NCI-H1694 treated with DMSO at 0.1 percent for 48 hours (cell line): ENCODE measurements around the gene TEAD3.

Source experiments
- DNase-seq: peaks from one replicate; lab custom pipeline; 2025; lab: John Stamatoyannopoulos, UW

TEAD3 gene

GRCh38 chr6:35475573-35475972 lies 21.3 kb downstream of the TEAD3 start:
- no peak for DNase-seq

DNA sequence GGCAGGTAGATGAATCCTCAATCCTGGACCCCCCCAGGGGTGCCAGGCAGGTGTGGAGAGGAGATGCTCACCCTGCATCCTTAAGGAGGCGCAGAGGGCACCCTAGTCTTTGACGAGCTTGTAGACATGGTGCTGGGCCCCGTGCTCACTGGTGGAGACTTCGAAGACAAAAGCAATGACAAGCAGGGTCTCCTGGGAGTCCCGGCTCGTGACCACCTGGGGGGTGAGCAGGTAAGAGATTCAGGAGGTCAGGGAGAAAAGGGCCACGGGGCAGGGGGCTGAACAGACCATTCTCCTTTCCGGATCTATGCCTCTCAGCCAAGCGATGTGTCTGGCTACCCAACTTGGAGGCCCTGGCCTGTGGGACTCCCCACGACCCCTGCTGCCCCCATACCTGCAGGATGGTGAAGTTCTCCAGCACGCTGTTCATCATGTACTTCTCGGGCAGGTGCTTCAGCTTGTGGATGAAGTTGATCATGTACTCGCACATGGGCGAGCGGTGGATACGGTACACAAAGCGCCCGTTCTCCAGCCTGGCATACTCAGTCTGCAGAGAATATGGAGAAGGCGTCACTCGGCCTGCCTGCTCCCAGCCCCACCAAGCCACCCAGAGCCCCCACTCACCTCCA lies 21.8 kb downstream of the TEAD3 start:
- no peak for DNase-seq

- no peak for DNase-seq
Measured at GRCh38 chr6:35474131-35474941, 22.5 kb downstream of the TEAD3 start.

- DNase-seq = no peak
Measured at GRCh38 chr6:35473850-35474130, 23.1 kb downstream of the TEAD3 start.

DNA sequence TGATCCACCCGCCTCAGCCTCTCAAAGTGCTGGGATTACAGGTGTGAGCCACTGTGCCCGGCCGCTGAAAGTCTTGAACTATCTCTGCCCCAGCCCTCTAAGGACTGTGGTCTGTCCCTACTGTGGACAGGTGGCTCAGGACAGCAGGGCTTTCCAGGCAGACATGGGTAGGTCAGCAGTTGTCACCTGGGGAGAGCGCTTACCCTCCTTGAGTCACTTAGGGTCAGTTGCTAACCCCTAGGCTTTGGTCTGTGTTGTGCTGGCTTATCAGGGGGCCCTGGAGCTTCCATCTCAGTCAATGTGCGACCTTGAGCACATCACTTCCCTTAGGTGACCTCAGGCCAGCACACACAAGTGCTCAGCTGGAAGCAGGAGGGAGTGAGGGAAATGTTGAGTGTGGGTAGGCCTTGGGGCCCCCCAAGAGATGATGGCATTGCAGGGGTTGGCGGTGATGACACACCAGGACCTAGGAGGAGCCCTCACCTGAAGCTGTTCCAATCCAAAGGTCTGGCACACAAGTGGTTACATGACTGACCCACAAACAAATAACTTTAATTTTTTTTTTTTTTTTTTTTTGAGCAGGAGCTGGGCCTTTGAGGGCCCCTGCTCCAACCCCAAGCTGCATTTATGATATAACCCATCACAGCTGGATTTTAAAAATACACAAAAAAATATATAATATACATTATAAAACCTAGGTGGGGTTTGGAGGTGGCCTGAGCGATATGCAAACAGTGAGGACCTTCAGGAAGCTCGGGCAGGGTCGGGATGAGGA lies 23.6 kb downstream of the TEAD3 start:
- no peak for DNase-seq

GRCh38 chr6:35471836-35472345 lies 25.0 kb downstream of the TEAD3 start:
- no peak for DNase-seq

DNA sequence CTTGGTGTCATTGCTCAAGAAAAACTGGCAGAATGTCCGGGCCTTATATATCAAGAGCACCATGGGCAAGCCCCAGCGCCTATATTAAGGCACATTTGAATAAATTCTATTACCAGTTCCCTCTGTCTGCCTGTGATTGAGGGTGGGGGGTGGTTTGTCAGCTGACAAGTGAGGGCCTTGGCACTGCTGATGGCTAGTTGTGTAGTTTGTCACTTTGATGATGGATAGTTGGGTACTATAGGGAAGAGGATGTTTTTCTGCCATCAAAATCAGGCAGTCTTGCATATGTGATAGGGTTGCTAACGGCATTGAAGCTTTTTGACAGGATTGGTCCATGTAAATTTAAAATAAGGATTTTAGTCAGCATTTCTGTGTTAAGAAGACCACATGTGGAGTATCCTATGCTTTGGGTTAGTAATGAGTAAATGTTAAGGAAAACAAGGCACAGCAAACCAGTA lies 26.2 kb downstream of the TEAD3 start:
- DNase-seq = no peak

GRCh38 chr6:35469751-35470662 lies 26.9 kb downstream of the TEAD3 start:
- no peak for DNase-seq

DNA sequence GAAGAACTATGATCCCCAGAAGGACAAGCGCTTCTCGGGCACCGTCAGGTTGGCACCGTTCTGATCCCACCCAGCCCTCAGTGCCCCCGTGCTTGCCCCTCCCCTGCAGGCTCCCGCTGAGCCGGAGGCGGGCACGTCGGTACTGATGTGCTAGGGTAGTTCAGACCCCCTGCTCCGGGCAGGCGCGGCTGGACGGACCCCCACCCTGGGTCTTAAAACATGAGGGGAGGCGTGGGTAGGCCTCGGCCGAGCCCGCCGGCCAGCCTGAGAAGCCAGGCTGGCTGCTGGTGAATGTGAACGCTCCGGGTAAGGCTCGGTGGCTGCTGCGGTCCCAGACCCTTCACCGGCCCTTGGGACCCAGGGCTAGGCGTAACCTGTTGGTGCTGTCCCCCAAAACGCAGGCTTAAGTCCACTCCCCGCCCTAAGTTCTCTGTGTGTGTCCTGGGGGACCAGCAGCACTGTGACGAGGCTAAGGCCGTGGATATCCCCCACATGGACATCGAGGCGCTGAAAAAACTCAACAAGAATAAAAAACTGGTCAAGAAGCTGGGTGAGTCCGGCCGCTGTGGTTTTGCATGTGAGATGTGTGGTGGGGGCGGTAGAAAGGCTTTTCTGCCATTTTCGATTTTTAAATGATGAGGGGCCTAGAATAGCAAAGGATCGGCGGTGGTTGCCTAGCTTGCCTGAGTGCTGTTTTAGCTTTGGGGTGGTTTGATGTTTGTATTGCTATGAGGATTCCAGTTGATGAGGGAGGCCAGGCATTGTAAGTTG lies 27.7 kb downstream of the TEAD3 start:
- no peak for DNase-seq

GRCh38 chr6:35468181-35468979 lies 28.5 kb downstream of the TEAD3 start, which contains the start of gene RPL10A:
RPL10A (plus strand) TSS chr6:35468401; CDS start chr6:35468435, 34 bp downstream.
- peak; percentile 87 for DNase-seq

GRCh38 chr6:35465646-35466045 lies 31.2 kb downstream of the TEAD3 start:
- no peak for DNase-seq

- no peak for DNase-seq
Measured at GRCh38 chr6:35463292-35463691, 33.6 kb downstream of the TEAD3 start.

DNA sequence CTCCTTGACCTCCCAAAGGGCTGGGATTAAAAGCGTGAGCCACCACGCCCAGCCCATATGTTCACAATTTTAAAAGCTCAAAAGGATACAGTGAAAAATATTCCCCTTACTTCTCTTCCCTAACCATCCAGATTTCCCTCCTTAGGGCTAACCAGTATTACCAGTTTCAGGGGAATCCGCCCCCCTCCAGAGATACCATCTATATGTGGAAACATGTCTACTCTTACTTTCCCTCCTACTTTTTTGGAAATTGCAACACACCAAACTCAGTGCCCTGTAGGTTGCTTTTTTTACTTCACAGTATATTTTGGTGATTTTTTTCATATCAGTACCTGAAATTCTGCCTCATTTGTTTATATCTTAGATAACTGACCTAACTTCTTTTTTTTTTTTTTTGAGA lies 35.6 kb downstream of the TEAD3 start:
- no peak for DNase-seq

DNA sequence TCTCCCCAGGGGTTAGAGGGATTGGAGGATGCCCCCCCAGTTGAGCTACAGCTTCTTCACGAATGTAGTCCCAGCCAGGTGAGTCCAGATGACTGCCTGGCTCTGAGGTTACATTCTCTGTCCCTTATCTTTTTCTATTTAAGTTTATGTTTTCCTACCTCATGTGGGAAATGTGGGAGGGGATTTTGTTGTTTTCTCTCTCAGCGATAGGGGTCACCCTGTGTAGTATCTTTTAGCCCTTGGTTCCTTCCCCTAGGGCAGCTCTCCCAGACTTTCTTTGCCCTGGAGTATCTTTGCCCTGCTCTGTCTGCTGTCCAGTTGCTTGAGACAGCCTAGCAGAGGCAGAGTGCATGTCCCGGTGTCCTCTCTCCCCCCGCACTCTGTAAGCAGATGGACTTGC lies 39.0 kb downstream of the TEAD3 start:
- DNase-seq = no peak

DNA sequence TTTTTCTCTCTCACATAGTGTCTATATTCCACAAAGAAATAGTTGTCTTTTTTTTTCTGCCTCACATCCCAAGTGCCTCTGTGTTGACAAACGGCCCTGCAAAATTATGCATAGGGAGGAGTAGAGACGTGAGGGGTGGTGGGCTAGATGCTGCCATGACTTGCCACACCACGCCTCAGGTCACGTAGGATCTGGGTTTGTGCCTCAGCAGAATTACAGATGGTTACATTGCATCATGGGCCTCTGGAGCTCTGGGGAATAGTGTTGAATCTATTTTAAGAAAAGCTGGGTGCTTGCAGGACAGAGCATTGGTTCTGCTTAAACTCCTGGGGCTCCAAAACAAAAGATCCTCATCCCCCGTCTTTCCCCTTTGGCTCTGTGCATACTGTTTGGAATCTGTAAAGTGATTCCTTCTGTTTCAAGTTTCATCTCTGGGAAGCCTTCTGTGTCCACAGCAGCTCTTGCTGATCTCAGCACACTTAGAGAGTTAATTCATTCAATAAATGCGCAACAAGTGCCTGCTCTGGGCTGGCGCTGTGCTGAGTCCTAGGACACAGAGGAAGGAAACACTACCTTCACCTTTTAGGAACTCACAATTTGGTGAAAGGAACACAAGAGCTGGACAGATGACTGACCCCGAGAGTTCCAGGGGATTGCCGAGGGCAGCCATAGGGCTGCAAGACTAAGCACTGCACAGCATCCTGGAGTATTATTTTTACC lies 42.3 kb downstream of the TEAD3 start:
- DNase-seq = no peak

DNA sequence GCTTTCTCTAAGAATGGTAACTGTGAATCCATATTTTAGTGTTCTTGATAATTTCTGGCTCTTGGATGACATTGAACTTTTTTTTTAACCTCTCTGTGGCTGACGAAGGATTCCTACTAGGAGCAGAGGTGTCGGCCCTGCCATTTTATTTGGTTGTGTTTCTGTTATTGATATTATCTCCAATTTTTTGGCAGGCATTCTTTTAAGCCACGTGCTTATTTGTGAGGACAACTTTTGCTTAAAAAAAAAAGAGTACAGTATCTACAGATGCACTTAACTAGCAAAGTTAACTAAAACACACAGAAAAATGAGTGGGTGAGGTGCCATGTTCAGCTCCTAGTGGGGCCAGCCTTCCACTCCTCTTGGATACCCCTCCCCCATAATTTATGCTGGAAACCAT lies 43.6 kb downstream of the TEAD3 start:
- DNase-seq = no peak

DNA sequence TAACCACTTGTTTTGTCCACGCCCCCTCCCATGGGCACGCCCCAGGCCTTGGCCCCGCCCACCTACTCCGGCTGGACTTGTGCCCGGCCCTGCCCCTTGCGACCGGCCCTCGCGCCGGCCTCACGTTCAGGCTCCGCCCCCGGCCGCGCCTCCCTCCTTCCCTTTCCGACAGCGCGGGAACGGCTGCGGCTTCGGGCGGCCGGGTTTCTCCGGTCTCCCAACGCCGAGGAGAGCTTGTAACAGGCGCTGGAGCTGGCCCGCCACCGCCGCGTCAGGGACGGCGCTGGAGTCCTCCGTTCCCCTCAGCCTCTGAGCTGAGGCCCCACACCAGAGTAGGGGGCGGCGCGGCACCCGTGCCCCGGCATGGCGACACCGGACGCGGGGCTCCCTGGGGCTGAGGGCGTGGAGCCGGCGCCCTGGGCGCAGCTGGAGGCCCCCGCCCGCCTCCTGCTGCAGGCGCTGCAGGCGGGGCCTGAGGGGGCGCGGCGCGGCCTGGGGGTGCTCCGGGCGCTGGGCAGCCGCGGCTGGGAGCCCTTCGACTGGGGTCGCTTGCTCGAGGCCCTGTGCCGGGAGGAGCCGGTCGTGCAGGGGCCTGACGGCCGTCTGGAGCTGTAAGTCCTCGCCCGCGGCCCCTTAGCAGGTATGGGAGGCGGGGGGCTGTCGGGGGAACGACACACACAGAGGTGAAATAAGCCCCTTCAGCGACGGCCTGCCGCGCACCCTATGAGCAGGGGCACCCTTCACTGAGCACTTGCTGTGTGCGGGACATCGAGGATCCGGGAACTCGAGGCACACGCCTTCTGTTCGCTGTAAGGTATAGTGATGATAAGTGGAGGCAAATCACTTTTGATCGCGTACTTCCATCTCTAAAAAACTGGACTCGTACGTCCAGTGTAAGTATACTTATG lies 44.4 kb downstream of the TEAD3 start, which contains the start of gene FANCE:
TSS of gene FANCE (plus strand) at position 156 of the 908 bp plus-strand sequence. CDS start at position 364, 208 bp downstream.
- peak; percentile 38 for DNase-seq
